IMR-90 (cell line): Measurements from ENCODE around the gene ARPC5L. TPM values are rescaled to one million over a fixed set of nuclear protein-coding genes. Genes with fewer than 3 reads are reported as not detected.

Experiments
- ATAC-seq: fragments of 200-7000 bp; cut with Tn5 transposase; 2 replicates; pipeline ENCODE4 v1.9.1; 2020; ENCODE audit warnings: low read depth, mild to moderate bottlenecking, moderate library complexity
- BruUV-seq: library from RNA; stranded (reverse); fragments of 400-500 nt; replicated peaks from 2 replicates; lab custom pipeline; 2021; lab: Mats Ljungman, UMichigan
- CTCF ChIA-PET: fragments of 300-600 bp; formaldehyde crosslinking; extraction: SDS; loops from one replicate; lab custom pipeline; 2021; ENCODE audit warnings: antibody characterized with exemption; lab: Yijun Ruan, JAX
- POLR2A ChIA-PET: fragments of 300-600 bp; sonication (Branson Sonifier 250); formaldehyde crosslinking; loops from one replicate; lab custom pipeline; 2022; ENCODE audit warnings: antibody characterized with exemption; ENCODE audit not compliant: unreplicated experiment; lab: Charles Lee
- DNase-seq: peaks from one replicate; pipeline ENCODE4 v3.0.0; 2013
- H2AFZ ChIP-seq: replicated peaks from 2 replicates; pipeline ENCODE3; 2013; ENCODE audit warnings: low read length, mild to moderate bottlenecking; ENCODE audit not compliant: poor library complexity
- H2AK5ac ChIP-seq: 2 replicates; pipeline ENCODE4 v1.6.1; 2013; ENCODE audit warnings: low read depth, low read length, inconsistent platforms
- H2AK9ac ChIP-seq: replicated peaks from 2 replicates; pipeline ENCODE3; 2013; ENCODE audit warnings: mild to moderate bottlenecking, low read depth, low read length, moderate library complexity; ENCODE audit not compliant: poor library complexity
- H2BK120ac ChIP-seq: 2 replicates; pipeline ENCODE4 v1.6.1; 2013; ENCODE audit warnings: low read depth, low read length, inconsistent platforms
- H2BK15ac ChIP-seq: 3 replicates; pipeline ENCODE4 v1.6.1; 2013; ENCODE audit warnings: low read depth, low read length, inconsistent platforms
- H2BK20ac ChIP-seq: 2 replicates; pipeline ENCODE4 v1.6.1; 2013; ENCODE audit warnings: low read depth, mild to moderate bottlenecking, inconsistent platforms, low read length, moderate library complexity
- H2BK5ac ChIP-seq: 2 replicates; pipeline ENCODE4 v1.6.1; 2013; ENCODE audit warnings: mild to moderate bottlenecking, low read depth, low read length, inconsistent platforms; ENCODE audit not compliant: poor library complexity, severe bottlenecking
- H3K14ac ChIP-seq: replicated peaks from 2 replicates; pipeline ENCODE4 v1.6.1; 2013; ENCODE audit warnings: low read depth, low read length, inconsistent platforms
- H3K18ac ChIP-seq: 2 replicates; pipeline ENCODE4 v1.6.1; 2013; ENCODE audit warnings: low read depth, low read length, control low read depth
- H3K23ac ChIP-seq: 2 replicates; pipeline ENCODE4 v1.6.1; 2013; ENCODE audit warnings: low read depth, low read length, inconsistent platforms
- H3K27ac ChIP-seq: 2 replicates; pipeline ENCODE4 v1.5.1; 2013; ENCODE audit warnings: mild to moderate bottlenecking, control low read depth, low read length; ENCODE audit not compliant: insufficient read depth
- H3K27me3 ChIP-seq: 2 replicates; pipeline ENCODE4 v1.6.1; 2013; ENCODE audit warnings: low read length; ENCODE audit not compliant: control insufficient read depth, insufficient read depth
- H3K36me3 ChIP-seq: 2 replicates; pipeline ENCODE4 v1.6.1; 2013; ENCODE audit warnings: low read length, mixed read lengths; ENCODE audit not compliant: control insufficient read depth, insufficient read depth
- H3K4ac ChIP-seq: 2 replicates; pipeline ENCODE4 v1.6.1; 2013; ENCODE audit warnings: low read depth, low read length, inconsistent platforms
- H3K4me1 ChIP-seq: 2 replicates; pipeline ENCODE4 v1.6.1; 2013; ENCODE audit warnings: low read length, mixed read lengths; ENCODE audit not compliant: control insufficient read depth, insufficient read depth
- H3K4me2 ChIP-seq: 2 replicates; pipeline ENCODE4 v1.6.1; 2013; ENCODE audit warnings: low read depth, mild to moderate bottlenecking, control low read depth, low read length, moderate library complexity
- H3K4me3 ChIP-seq: 2 replicates; pipeline ENCODE4 v1.5.1; 2013; ENCODE audit warnings: low read depth, mild to moderate bottlenecking, control low read depth, low read length, moderate library complexity; ENCODE audit not compliant: insufficient read depth
- H3K56ac ChIP-seq: 2 replicates; pipeline ENCODE4 v1.6.1; 2013; ENCODE audit warnings: low read length, inconsistent platforms; ENCODE audit not compliant: insufficient read depth; ENCODE audit errors: extremely low read depth
- H3K79me1 ChIP-seq, 2 experiments: 2 replicates each; pipeline ENCODE4 v1.6.1; 2013; ENCODE audit warnings: low read length in 2 of 2, inconsistent platforms in 1 of 2, low read depth in 1 of 2
- H3K9ac ChIP-seq: 2 replicates; pipeline ENCODE4 v1.6.1; 2013; ENCODE audit warnings: low read depth, low read length, control low read depth
- H3K9me1 ChIP-seq: 2 replicates; pipeline ENCODE4 v1.6.1; 2013; ENCODE audit warnings: low read length, inconsistent platforms; ENCODE audit not compliant: insufficient read depth
- H3K9me3 ChIP-seq: 2 replicates; pipeline ENCODE4 v1.6.1; 2013; ENCODE audit warnings: low read length; ENCODE audit not compliant: control insufficient read depth, insufficient read depth
- H4K20me1 ChIP-seq: 2 replicates; pipeline ENCODE4 v1.6.1; 2013; ENCODE audit warnings: low read length, inconsistent platforms; ENCODE audit not compliant: insufficient read depth
- H4K5ac ChIP-seq: 2 replicates; pipeline ENCODE4 v1.6.1; 2013; ENCODE audit warnings: mild to moderate bottlenecking, low read depth, low read length, control low read depth
- H4K8ac ChIP-seq, 2 experiments: 2 replicates each; pipeline ENCODE4 v1.6.1; 2013; ENCODE audit warnings: low read depth in 2 of 2, low read length in 2 of 2, control low read depth in 1 of 2, inconsistent platforms in 1 of 2
- H4K91ac ChIP-seq: 2 replicates; pipeline ENCODE4 v1.6.1; 2013; ENCODE audit warnings: low read depth, low read length, inconsistent platforms; ENCODE audit not compliant: insufficient read depth
- BHLHE40 ChIP-seq: fragments of 150-350 bp; IDR thresholded peaks from 2 replicates; pipeline ENCODE4 v1.6.1; 2016; ENCODE audit warnings: mild to moderate bottlenecking, low read depth, low read length
- CHD1 ChIP-seq: IDR thresholded peaks from 2 replicates; pipeline ENCODE4 v1.6.1; 2012; ENCODE audit warnings: low read depth, low read length, improper control_type of control experiment
- MAZ ChIP-seq: IDR thresholded peaks from 2 replicates; pipeline ENCODE4 v1.6.1; 2012; ENCODE audit warnings: low read depth, mild to moderate bottlenecking, low read length, improper control_type of control experiment, moderate library complexity, borderline replicate concordance
- MXI1 ChIP-seq: IDR thresholded peaks from 2 replicates; pipeline ENCODE4 v1.6.1; 2012; ENCODE audit warnings: low read depth, mild to moderate bottlenecking, low read length, moderate library complexity, borderline replicate concordance
- NFE2L2 ChIP-seq: fragments of 150-350 bp; IDR thresholded peaks from 2 replicates; pipeline ENCODE4 v1.6.1; 2016; ENCODE audit warnings: low read depth, mild to moderate bottlenecking, low read length
- RCOR1 ChIP-seq: IDR thresholded peaks from 2 replicates; pipeline ENCODE4 v1.6.1; 2012; ENCODE audit warnings: mild to moderate bottlenecking, low read length, improper control_type of control experiment; ENCODE audit not compliant: insufficient replicate concordance
- WGBS, 2 experiments: methylation state at CpG; one replicate each; pipeline versions ENCODE4 v1.1.5 to v1.1.7; 2013; ENCODE audit warnings: missing lambda C conversion rate in 2 of 2; ENCODE audit not compliant: insufficient read length in 1 of 2; ENCODE audit errors: extremely low coverage in 2 of 2; 5-methylcytosine and 5-hydroxymethylcytosine counted together
- dilution Hi-C: fragments of 300-500 bp; cut with HindIII; formaldehyde crosslinking; loops from one replicate; pipeline ENCODE4 v1.14.3; 2018; ENCODE audit warnings: low sequenced_read_pairs; ENCODE audit not compliant: unreplicated experiment
- in situ Hi-C: fragments of 300-500 bp; cut with MboI; formaldehyde crosslinking; loops from 3 replicates; pipeline ENCODE4 v1.14.3; 2019; ENCODE audit warnings: low sequenced_read_pairs, inconsistent platforms, mixed read lengths
- intact Hi-C: fragments of 100-400 bp; cut with micrococcal nuclease; formaldehyde crosslinking; loops from 2 replicates; pipeline ENCODE4 v1.10.0; 2022
- polyA plus RNA-seq, 3 experiments: library from polyadenylated mRNA; depleted of rRNA; stranded (reverse); fragments of >200 nt; gene quantifications; 2 replicates each; pipeline ENCODE4 v1.2.3, GENCODE V29; 2012; ENCODE audit warnings: low replicate concordance in 1 of 3
- total RNA-seq: library from RNA; depleted of rRNA; stranded (reverse); fragments of >200 nt; gene quantifications from 2 replicates; pipeline ENCODE4 v1.2.3, GENCODE V29; 2012

The ARPC5L gene
- total and polyA plus RNA-seq, 2 of the 4 experiments (the other 2 are of a cell fraction), result 11.1 to 53.8 TPM

DNA sequence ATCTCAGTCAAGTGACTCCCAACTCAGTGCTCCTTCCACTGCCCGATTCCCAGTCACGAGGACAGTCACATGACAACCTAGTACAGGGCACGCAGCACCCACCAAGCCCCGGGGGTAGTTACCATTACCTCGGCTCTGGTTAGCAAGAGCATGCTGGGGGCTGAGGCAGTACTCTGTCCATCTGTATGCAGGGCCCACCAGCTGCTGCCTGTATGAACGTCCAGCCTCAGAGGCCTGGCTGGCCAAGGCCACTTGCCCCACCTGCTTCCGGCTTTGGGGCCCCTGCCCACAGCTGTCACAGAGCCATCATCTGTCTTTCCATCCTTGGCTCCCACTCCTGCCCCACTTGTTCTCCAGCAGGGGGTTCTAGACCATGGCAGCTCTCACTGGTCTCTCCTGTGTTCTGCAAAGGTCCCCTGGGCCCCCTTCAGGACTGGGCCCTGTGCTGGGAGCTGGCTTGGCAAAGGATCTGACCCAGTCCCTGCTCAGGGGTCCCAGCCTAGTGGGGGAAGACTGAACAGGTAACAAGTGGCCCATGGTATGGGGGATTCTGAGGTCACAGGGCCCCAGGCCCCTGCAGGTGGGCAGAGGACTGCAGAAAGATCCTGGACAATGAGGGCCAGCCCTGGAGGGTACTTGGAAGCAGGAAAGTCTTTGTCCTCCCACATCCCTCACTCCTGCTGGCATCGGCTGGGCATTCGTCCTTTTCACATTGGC lies 3.4 kb upstream of the ARPC5L start:
- Histone ChIP-seq H4K20me1 (peaks cover 62% of the 10 kb centered on the region), H3K23ac (peak overlapping the region; percentile 8; the same call in 1 of the 2 replicates), H3K56ac (no peak overlapping the region), H2BK15ac (no peak overlapping the region), H3K9ac (no peak overlapping the region), H3K4me1 (peaks cover 9% of the 10 kb centered on the region), H3K36me3 (peaks cover 49% of the 10 kb centered on the region), H4K91ac (no peak overlapping the region), H3K9me1 (peaks cover 4% of the 10 kb centered on the region; the same call in 1 of the 2 replicates), H2AFZ (no peak overlapping the region), H3K4me3 (no peak overlapping the region), H3K27me3 (no peaks in the 10 kb centered on the region), H3K4ac (no peak overlapping the region), H3K27ac (no peak overlapping the region), H2BK20ac (no peak overlapping the region), H3K4me2 (no peak overlapping the region), H4K5ac (no peak overlapping the region), H2AK9ac (peak overlapping the region; percentile 35), H2AK5ac (no peak overlapping the region), H2BK120ac (no peak overlapping the region), H3K18ac (no peak overlapping the region), H3K14ac (no peak overlapping the region), H3K79me1 (peaks cover 13 to 41% of the 10 kb centered on the region in 2 experiments), H3K9me3 (no peaks in the 10 kb centered on the region), H4K8ac (no peak overlapping the region), H2BK5ac (no peak overlapping the region)
- in situ Hi-C loops (no loop called here), intact Hi-C loops (loop anchor here (10.0 kb wide), 1 partner anchor 244 kb away; no protein-coding TSS in a partner anchor), dilution Hi-C loops (no loop called here)
- TF ChIP-seq CHD1 (no peak), MAZ (no peak), BHLHE40 (no peak), NFE2L2 (no peak), MXI1 (no peak), RCOR1 (no peak)
- no TSS peak for BruUV-seq
- WGBS, 2 experiments, result 81% methylated on average over 3 of the region's 9 CpGs; no CpG with 5 or more reads in 1 of the 2 experiments
- ATAC-seq (no peak), DNase-seq (no peak)
- ChIA-PET CTCF (no interaction called here), POLR2A (no interaction called here)
